Stimulated activated memory B cell treated with anti-CD40 and anti-IgM and Interleukin-4, amounts not matched to agents 10 μg/mL and 1 μg/mL and 100 μg/mL, for 72 hours (primary cell): ENCODE results near the gene MMP24OS.
A peak's percentile ranks its signal among the peaks of the same experiment; 100 is the strongest.
"Not testable (repeated sequence)": the region's sequence is repeated elsewhere in the genome, so short reads cannot be mapped to it uniquely, and the experiment has no call there.

Source experiments
- ATAC-seq: fragments of 150-1000 bp; cut with Tn5 transposase; 2 replicates; pipeline ENCODE4 v1.10.0; 2021
- H3K27ac Mint-ChIP-seq: one replicate; pipeline ENCODE4 v1.8.0; 2022; ENCODE audit warnings: mild to moderate bottlenecking, mixed read lengths
- H3K27me3 Mint-ChIP-seq: one replicate; pipeline ENCODE4 v1.8.0; 2022; ENCODE audit warnings: mixed read lengths
- H3K36me3 Mint-ChIP-seq: one replicate; pipeline ENCODE4 v1.8.0; 2022; ENCODE audit warnings: mixed read lengths
- H3K4me1 Mint-ChIP-seq: one replicate; pipeline ENCODE4 v1.8.0; 2022; ENCODE audit warnings: mixed read lengths
- H3K4me3 Mint-ChIP-seq: one replicate; pipeline ENCODE4 v1.8.0; 2022; ENCODE audit warnings: mild to moderate bottlenecking, moderate library complexity, mixed read lengths
- H3K9me3 Mint-ChIP-seq: one replicate; pipeline ENCODE4 v1.8.0; 2022; ENCODE audit warnings: mixed read lengths

MMP24OS gene

DNA sequence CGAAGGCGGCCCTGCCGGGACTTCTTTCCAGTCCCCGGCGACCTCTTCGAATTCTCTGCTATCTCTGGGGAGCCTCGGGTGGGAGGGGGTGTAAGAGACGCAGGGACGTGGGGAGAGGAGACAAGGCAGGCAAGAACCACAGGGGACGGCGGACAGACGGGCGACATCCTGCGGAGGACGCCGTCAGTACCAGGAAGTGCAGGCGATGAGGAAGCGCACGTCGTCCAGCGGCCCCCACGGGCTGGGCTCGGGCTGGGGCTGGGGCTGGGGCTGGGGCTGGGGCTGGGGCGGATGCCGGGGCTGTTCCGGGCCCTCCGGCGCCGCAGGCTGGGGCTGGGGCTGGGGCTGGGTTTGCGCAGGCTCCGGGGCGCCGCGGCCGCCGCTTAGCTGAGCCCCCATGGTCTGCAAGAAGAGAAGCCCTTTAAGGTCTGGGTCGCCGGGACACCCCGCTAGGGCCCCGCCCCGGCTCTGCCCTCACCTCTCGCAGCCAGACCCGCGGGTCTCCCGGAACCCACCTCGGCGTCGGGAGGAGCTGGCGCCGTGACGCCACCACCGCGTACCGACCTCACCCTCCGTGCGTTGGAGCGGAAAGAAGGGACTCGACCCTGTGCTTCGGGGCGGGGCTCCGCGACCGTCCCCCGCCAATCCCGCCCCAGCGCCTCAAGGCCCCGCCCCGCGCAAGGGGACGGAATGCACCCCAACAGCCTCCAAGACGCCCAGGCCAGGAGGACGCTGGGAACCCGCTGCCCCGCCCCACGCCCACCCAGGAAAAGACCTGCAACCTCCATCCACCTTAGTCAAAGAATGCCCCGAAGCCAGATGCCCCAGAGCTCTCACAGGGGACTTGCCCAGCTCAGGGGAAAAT lies at the start of gene MMP24OS:
Gene MMP24OS, minus strand, starts transcription at position 592 of the 865 bp plus-strand sequence. Its CDS starts 193 bp downstream, at position 399.
- H3K4me3 Mint-ChIP-seq = peak within 1 kb of the TSS; percentile 99
- H3K4me1 Mint-ChIP-seq = peaks cover 46% of the 10 kb centered on the region
- peak within 1 kb of the TSS; percentile 99 for H3K27ac Mint-ChIP-seq
- H3K36me3 Mint-ChIP-seq = peaks cover 42% of the 10 kb centered on the region
- peak; percentile 97 for ATAC-seq
- no peaks in the 10 kb centered on the region for H3K27me3 Mint-ChIP-seq
- H3K9me3 Mint-ChIP-seq = no peaks in the 10 kb centered on the region

DNA sequence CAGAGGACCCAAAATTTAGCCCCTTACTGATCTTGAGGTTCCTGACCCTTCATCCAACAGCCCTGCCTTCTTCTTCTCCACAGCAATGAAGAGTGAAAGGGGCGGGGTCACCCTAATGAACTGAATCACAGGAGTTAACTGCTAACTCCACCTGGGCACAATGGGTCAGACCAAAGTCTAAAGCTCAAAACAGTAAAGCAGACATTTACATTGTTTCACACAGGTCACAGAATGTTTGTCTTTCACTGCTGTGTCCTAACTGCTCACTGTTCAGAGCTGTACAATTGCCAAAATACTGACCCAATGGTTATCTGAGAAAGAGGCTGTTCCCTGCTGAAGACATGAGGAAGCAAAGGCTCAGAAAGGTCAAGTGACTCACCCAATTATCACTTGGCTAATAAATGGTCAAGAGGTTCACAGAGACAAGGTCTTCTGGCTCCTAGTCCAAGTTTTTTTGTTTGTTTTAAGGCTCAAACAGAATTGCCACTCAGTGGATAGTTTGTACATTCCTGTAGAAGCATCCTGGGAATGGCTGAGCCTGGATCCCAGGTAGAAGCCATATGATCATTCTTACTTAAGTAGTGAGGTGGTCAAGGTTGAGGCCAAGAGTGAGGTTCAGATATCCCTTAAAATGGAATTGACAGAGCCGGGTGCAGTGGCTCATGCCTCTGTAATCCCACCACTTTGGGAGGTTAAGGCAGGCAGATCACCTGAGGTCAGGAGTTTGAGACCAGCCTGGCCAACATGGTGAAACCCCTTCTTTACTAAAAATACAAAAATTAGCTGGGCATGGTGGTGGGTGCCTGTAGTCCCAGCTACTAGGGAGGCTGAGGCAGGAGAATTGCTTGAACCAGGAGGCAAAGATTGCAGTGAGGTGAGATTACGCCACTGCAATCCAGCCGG lies 49.4 kb upstream of the MMP24OS start:
- no peak for ATAC-seq
- H3K4me1 Mint-ChIP-seq = peaks cover 10% of the 10 kb centered on the region
- H3K27ac Mint-ChIP-seq = no peak overlapping the region
- H3K36me3 Mint-ChIP-seq = peaks cover 27% of the 10 kb centered on the region
- no peak overlapping the region for H3K4me3 Mint-ChIP-seq
- no peaks in the 10 kb centered on the region for H3K27me3 Mint-ChIP-seq
- no peaks in the 10 kb centered on the region for H3K9me3 Mint-ChIP-seq

- no peak overlapping the region for H3K4me3 Mint-ChIP-seq
- no peak overlapping the region for H3K27ac Mint-ChIP-seq
- ATAC-seq = no peak
- peaks cover 27% of the 10 kb centered on the region for H3K36me3 Mint-ChIP-seq
- no peaks in the 10 kb centered on the region for H3K9me3 Mint-ChIP-seq
- H3K27me3 Mint-ChIP-seq = no peaks in the 10 kb centered on the region
- H3K4me1 Mint-ChIP-seq = peaks cover 10% of the 10 kb centered on the region
Measured at GRCh38 chr20:35326740-35327073, 48.8 kb upstream of the MMP24OS start.

GRCh38 chr20:35326021-35326739 lies 48.3 kb upstream of the MMP24OS start:
- peaks cover 27% of the 10 kb centered on the region for H3K36me3 Mint-ChIP-seq
- peak overlapping the region; percentile 12 for H3K27ac Mint-ChIP-seq
- H3K27me3 Mint-ChIP-seq = no peaks in the 10 kb centered on the region
- H3K4me1 Mint-ChIP-seq = peaks cover 10% of the 10 kb centered on the region
- ATAC-seq = peak; percentile 72
- no peaks in the 10 kb centered on the region for H3K9me3 Mint-ChIP-seq
- no peak overlapping the region for H3K4me3 Mint-ChIP-seq

DNA sequence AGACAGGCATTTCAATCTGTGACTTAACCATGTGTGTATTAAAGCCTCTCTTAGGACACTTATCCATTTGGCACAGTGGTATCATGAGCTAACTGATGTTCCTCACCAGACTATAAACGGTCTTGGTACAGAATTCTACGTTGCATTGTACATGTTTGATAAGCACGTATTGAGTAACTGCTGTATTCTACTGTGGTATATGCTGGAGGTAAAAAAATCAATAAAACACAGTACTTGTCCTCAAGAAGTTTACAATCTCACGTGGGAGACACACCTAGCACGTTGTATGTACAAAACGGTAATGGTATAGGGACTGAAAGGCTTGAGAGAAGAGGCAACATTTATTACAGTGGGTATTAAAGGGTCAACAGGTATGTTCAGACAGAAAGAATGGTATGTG lies 47.5 kb upstream of the MMP24OS start:
- Mint-ChIP-seq H3K27ac (peak overlapping the region; percentile 12), H3K9me3 (no peaks in the 10 kb centered on the region), H3K4me3 (no peak overlapping the region), H3K36me3 (peaks cover 34% of the 10 kb centered on the region), H3K4me1 (peaks cover 16% of the 10 kb centered on the region), H3K27me3 (no peaks in the 10 kb centered on the region)
- ATAC-seq = no peak

DNA sequence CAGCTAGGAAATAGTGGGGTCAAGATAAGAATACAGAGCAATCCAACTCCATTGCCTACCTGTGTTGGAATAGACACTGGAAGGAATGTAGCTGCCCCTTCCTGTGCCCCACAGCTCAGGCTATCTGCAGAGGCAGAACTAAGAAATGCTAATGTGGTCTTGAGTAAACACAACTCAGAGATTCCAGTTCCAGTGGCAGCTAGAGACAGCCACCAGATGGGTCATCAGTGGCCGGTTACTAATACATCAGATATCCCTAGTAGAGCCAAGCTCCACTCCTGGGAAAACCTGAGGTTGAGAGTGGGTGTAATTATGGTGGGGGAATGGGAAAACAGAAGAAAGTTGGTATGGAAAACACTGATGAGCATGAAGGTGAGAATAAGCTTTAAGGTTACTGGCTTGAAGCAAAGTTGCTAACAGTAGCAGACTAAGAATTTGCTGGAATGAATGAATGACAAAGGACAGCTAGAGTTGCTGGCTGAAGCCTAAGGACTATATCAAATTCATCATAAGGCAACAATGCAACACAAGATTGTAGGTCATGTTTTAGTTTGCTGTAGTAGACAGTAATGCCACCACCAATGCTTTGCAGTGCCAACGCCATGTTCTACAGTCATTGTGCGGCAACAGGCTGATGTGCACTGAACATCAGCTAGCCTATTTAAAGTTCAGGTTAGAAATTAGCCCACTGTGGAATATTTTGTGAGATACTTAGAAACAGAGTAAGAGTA lies 42.6 kb upstream of the MMP24OS start:
- peaks cover 10% of the 10 kb centered on the region for H3K4me1 Mint-ChIP-seq
- ATAC-seq = no peak

GRCh38 chr20:35319871-35320197 lies 41.9 kb upstream of the MMP24OS start:
- Mint-ChIP-seq H3K27me3 (no peaks in the 10 kb centered on the region), H3K9me3 (no peaks in the 10 kb centered on the region), H3K4me1 (peaks cover 14% of the 10 kb centered on the region), H3K36me3 (peaks cover 27% of the 10 kb centered on the region), H3K4me3 (no peak overlapping the region), H3K27ac (no peak overlapping the region)
- ATAC-seq = no peak

More for the DNA sequence above, 42.6 kb upstream of the MMP24OS start:
- no peak overlapping the region for H3K27ac Mint-ChIP-seq
- no peak overlapping the region for H3K4me3 Mint-ChIP-seq
- H3K9me3 Mint-ChIP-seq = no peaks in the 10 kb centered on the region
- H3K36me3 Mint-ChIP-seq = peaks cover 27% of the 10 kb centered on the region
- H3K27me3 Mint-ChIP-seq = no peaks in the 10 kb centered on the region

DNA sequence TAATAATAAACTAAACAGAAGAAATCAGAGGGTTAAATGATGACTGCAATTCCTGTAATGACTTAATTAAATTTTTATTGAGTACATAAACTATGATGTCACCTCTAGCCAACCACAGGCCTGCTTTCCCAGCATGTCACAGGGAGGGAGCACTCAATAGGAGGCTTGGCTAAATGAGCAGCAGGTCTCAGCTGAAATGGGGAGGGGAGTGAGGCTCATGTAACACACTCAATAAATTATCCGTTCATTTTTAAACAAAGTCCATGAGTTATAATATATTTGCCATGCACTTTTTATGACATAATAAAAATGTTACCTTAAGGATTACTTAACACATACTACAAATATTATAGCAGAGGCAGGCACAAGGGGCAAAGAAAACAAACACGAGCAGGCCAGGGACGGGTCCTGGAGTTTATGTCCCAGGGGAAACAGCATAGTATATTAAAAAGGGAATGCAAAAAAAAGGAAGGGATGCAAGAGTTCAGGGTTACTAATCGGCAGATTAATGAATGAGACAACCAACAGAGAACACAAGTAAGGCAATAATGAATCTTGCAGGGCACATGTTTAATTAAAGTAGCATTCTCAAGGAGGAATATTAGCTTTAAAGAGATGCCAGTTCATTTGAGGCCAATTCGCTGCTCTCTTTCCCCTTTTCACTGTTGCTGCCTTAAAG lies 41.4 kb upstream of the MMP24OS start:
- no peak for ATAC-seq
- peaks cover 28% of the 10 kb centered on the region for H3K36me3 Mint-ChIP-seq
- no peaks in the 10 kb centered on the region for H3K27me3 Mint-ChIP-seq
- H3K4me1 Mint-ChIP-seq = peaks cover 14% of the 10 kb centered on the region
- no peaks in the 10 kb centered on the region for H3K9me3 Mint-ChIP-seq
- no peak overlapping the region for H3K4me3 Mint-ChIP-seq
- H3K27ac Mint-ChIP-seq = no peak overlapping the region

GRCh38 chr20:35318502-35319157 lies 40.7 kb upstream of the MMP24OS start:
- no peak overlapping the region for H3K4me3 Mint-ChIP-seq
- peaks cover 14% of the 10 kb centered on the region for H3K4me1 Mint-ChIP-seq
- no peak overlapping the region for H3K27ac Mint-ChIP-seq
- H3K9me3 Mint-ChIP-seq = no peaks in the 10 kb centered on the region
- ATAC-seq = no peak
- no peaks in the 10 kb centered on the region for H3K27me3 Mint-ChIP-seq
- H3K36me3 Mint-ChIP-seq = peaks cover 31% of the 10 kb centered on the region

- H3K27ac Mint-ChIP-seq = no peak overlapping the region
- ATAC-seq = no peak
Measured at GRCh38 chr20:35317416-35318210, 39.7 kb upstream of the MMP24OS start.

GRCh38 chr20:35316086-35316485 lies 38.2 kb upstream of the MMP24OS start:
- no peaks in the 10 kb centered on the region for H3K9me3 Mint-ChIP-seq
- no peak overlapping the region for H3K4me3 Mint-ChIP-seq
- no peak for ATAC-seq
- H3K36me3 Mint-ChIP-seq = peaks cover 42% of the 10 kb centered on the region
- H3K4me1 Mint-ChIP-seq = peaks cover 14% of the 10 kb centered on the region
- no peaks in the 10 kb centered on the region for H3K27me3 Mint-ChIP-seq
- no peak overlapping the region for H3K27ac Mint-ChIP-seq

More at GRCh38 chr20:35317416-35318210, 39.7 kb upstream of the MMP24OS start:
- Mint-ChIP-seq H3K4me1 (peaks cover 14% of the 10 kb centered on the region), H3K9me3 (no peaks in the 10 kb centered on the region), H3K27me3 (no peaks in the 10 kb centered on the region), H3K36me3 (peaks cover 34% of the 10 kb centered on the region), H3K4me3 (no peak overlapping the region)

- peaks cover 11% of the 10 kb centered on the region for H3K4me1 Mint-ChIP-seq
- not testable (repeated sequence) for H3K4me3 Mint-ChIP-seq, ATAC-seq, H3K9me3 Mint-ChIP-seq, H3K27me3 Mint-ChIP-seq
- H3K27ac Mint-ChIP-seq = peak overlapping the region; percentile 7
- H3K36me3 Mint-ChIP-seq = peaks cover 40% of the 10 kb centered on the region
Measured at GRCh38 chr20:35315632-35316020, 37.7 kb upstream of the MMP24OS start.
